Astrocyte (in vitro differentiated cells and primary cell): ENCODE results near the gene RNU2-63P. TPM values are rescaled to one million over a fixed set of nuclear protein-coding genes. Genes with fewer than 3 reads are reported as not detected.
"Not testable (repeated sequence)": the region's sequence is repeated elsewhere in the genome, so short reads cannot be mapped to it uniquely, and the experiment has no call there.

Experiments
- DNase-seq: peaks from one replicate; pipeline ENCODE4 v3.0.0-alpha.2; 2010; ENCODE audit warnings: low read depth
- FAIRE-seq: peaks from 2 replicates; lab custom pipeline; 2011; peaks lifted over from hg19 to GRCh38; lab: Jason Lieb, UNC
- H2AFZ ChIP-seq: 2 replicates; pipeline ENCODE4 v1.6.0; 2012; ENCODE audit warnings: low read depth, low read length, inconsistent platforms
- H3K27ac ChIP-seq: 2 replicates; pipeline ENCODE4 v1.5.1; 2011; ENCODE audit warnings: low read depth, low read length, inconsistent platforms
- H3K27me3 ChIP-seq: 2 replicates; pipeline ENCODE4 v1.6.0; 2011; ENCODE audit warnings: low read length, inconsistent platforms; ENCODE audit not compliant: insufficient read depth
- H3K36me3 ChIP-seq: 2 replicates; pipeline ENCODE4 v1.5.1; 2011; ENCODE audit warnings: low read length, inconsistent platforms; ENCODE audit not compliant: insufficient read depth
- H3K4me1 ChIP-seq: 2 replicates; pipeline ENCODE4 v1.5.1; 2011; ENCODE audit warnings: low read length, inconsistent platforms; ENCODE audit not compliant: insufficient read depth
- H3K4me2 ChIP-seq: 2 replicates; pipeline ENCODE4 v1.6.0; 2012; ENCODE audit warnings: low read length, inconsistent platforms
- H3K4me3 ChIP-seq: 2 replicates; pipeline ENCODE4 v1.5.1; 2011; ENCODE audit warnings: low read depth, mild to moderate bottlenecking, low read length, inconsistent platforms; ENCODE audit not compliant: insufficient read depth
- H3K79me2 ChIP-seq: 2 replicates; pipeline ENCODE4 v1.6.0; 2012; ENCODE audit warnings: mild to moderate bottlenecking, low read length, inconsistent platforms; ENCODE audit not compliant: insufficient read depth
- H3K9ac ChIP-seq: 2 replicates; pipeline ENCODE4 v1.6.0; 2012; ENCODE audit warnings: mild to moderate bottlenecking, low read length, inconsistent platforms
- H3K9me3 ChIP-seq: 2 replicates; pipeline ENCODE4 v1.5.1; 2012; ENCODE audit warnings: low read depth, mild to moderate bottlenecking, low read length, inconsistent platforms; ENCODE audit not compliant: insufficient read depth
- H4K20me1 ChIP-seq: 2 replicates; pipeline ENCODE4 v1.6.0; 2012; ENCODE audit warnings: low read length, inconsistent platforms; ENCODE audit not compliant: insufficient read depth
- H3K27ac Mint-ChIP-seq: one replicate; pipeline ENCODE4 v1.8.0; 2021; ENCODE audit warnings: mild to moderate bottlenecking, mixed read lengths; ENCODE audit not compliant: unreplicated experiment
- H3K27me3 Mint-ChIP-seq: one replicate; pipeline ENCODE4 v1.8.0; 2021; ENCODE audit warnings: low read depth, mixed read lengths; ENCODE audit not compliant: unreplicated experiment
- H3K36me3 Mint-ChIP-seq: one replicate; pipeline ENCODE4 v1.8.0; 2021; ENCODE audit warnings: low read depth, mixed read lengths; ENCODE audit not compliant: unreplicated experiment
- H3K4me1 Mint-ChIP-seq: one replicate; pipeline ENCODE4 v1.8.0; 2021; ENCODE audit warnings: low read depth, mixed read lengths; ENCODE audit not compliant: unreplicated experiment
- H3K4me3 Mint-ChIP-seq: one replicate; pipeline ENCODE4 v1.8.0; 2021; ENCODE audit warnings: mild to moderate bottlenecking, moderate library complexity, mixed read lengths; ENCODE audit not compliant: unreplicated experiment
- H3K9me3 Mint-ChIP-seq: one replicate; pipeline ENCODE4 v1.8.0; 2021; ENCODE audit warnings: mild to moderate bottlenecking, mixed read lengths; ENCODE audit not compliant: unreplicated experiment
- CTCF ChIP-seq: IDR thresholded peaks from 2 replicates; pipeline ENCODE4 v1.5.1; 2011; ENCODE audit warnings: low read depth, mild to moderate bottlenecking, inconsistent platforms, low read length, moderate library complexity; ENCODE audit not compliant: insufficient read depth
- EZH2 ChIP-seq: IDR thresholded peaks from 2 replicates; pipeline ENCODE4 v1.6.1; 2012; ENCODE audit warnings: mild to moderate bottlenecking, low read length, inconsistent platforms; ENCODE audit not compliant: insufficient read depth
- total RNA-seq: library from RNA; stranded (reverse); gene quantifications from 2 replicates; pipeline ENCODE4 v1.2.1, GENCODE V29; 2021

RNU2-63P gene
- total RNA-seq, 1 donor from 2014 or later = 4.2 TPM

DNA sequence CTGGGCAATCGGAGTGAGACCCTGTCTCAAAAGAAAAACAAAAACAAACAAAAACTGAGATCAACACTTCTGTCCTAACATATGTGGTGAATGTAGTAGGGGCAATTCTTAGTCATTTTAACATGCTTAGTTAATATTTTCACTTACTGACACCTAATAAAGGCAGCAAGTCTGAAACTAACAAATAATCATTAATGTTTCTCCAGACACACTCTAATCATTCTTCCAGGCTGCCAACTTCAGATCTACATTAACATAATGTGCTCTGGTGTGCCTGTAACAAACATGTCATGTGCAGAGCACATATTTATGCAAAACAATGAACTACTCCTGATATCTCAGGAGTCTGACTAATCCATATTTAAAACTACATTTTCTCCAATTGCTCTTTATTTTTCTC, 33.3 kb upstream of the RNU2-63P start:
- no peak overlapping the region for H3K4me2 ChIP-seq
- Mint-ChIP-seq H3K27ac (no peak overlapping the region), H3K27me3 (no peaks in the 10 kb centered on the region), H3K4me3 (no peak overlapping the region), H3K9me3 (no peaks in the 10 kb centered on the region), H3K36me3 (peaks cover 2% of the 10 kb centered on the region), H3K4me1 (peaks cover 14% of the 10 kb centered on the region)
- H3K9me3 ChIP-seq = no peaks in the 10 kb centered on the region
- H2AFZ ChIP-seq = no peak overlapping the region
- no peak overlapping the region for H3K4me3 ChIP-seq
- no peaks in the 10 kb centered on the region for H3K27me3 ChIP-seq
- no peak overlapping the region for H3K27ac ChIP-seq
- H3K79me2 ChIP-seq = peaks cover 54% of the 10 kb centered on the region
- FAIRE-seq (no peak), DNase-seq (no peak)
- H4K20me1 ChIP-seq = peaks cover 8% of the 10 kb centered on the region
- H3K36me3 ChIP-seq = peaks cover 4% of the 10 kb centered on the region
- H3K9ac ChIP-seq = no peak overlapping the region
- H3K4me1 ChIP-seq = peaks cover 9% of the 10 kb centered on the region
- TF ChIP-seq CTCF (no peak), EZH2 (no peak)

GRCh38 chr2:88048541-88048940, 32.2 kb upstream of the RNU2-63P start:
- H3K36me3 ChIP-seq = peaks cover 4% of the 10 kb centered on the region
- FAIRE-seq = no peak
- H3K4me1 Mint-ChIP-seq = peaks cover 10% of the 10 kb centered on the region
- H3K4me1 ChIP-seq = no peaks in the 10 kb centered on the region
- H3K27me3 Mint-ChIP-seq = no peaks in the 10 kb centered on the region
- H3K36me3 Mint-ChIP-seq = no peaks in the 10 kb centered on the region
- H3K4me3 Mint-ChIP-seq = no peak overlapping the region
- no peak overlapping the region for H3K27ac Mint-ChIP-seq
- H3K27me3 ChIP-seq = no peaks in the 10 kb centered on the region
- DNase-seq = no peak
- H3K4me3 ChIP-seq = no peak overlapping the region
- peaks cover 52% of the 10 kb centered on the region for H3K79me2 ChIP-seq
- H3K9me3 Mint-ChIP-seq = no peaks in the 10 kb centered on the region
- no peak for TF ChIP-seq EZH2
- no peak for TF ChIP-seq CTCF
- no peaks in the 10 kb centered on the region for H3K9me3 ChIP-seq
- no peak overlapping the region for H3K27ac ChIP-seq
- peaks cover 13% of the 10 kb centered on the region for H4K20me1 ChIP-seq
- no peak overlapping the region for H3K4me2 ChIP-seq
- H2AFZ ChIP-seq = no peak overlapping the region
- H3K9ac ChIP-seq = no peak overlapping the region

DNA sequence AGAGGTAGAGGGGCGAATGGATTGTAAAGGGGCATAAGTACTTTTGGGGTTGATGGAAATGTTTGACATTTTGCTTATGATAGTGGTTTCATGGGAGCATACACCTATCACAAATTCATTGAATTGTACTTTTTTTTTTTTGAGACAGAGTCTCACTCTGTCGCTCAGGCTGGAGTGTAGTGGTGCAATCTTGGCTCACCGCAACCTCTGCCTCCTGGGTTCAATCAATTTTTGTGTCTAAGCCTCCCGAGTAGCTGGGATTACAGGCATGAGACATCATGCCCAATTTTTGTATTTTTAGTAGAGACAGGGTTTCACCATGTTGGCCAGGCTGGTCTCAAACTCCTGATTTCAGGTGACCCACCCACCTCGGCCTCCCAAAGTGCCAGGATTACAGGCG, 29.2 kb upstream of the RNU2-63P start:
- H3K9me3 Mint-ChIP-seq = not testable (repeated sequence)

More for the DNA sequence above, 29.2 kb upstream of the RNU2-63P start:
- H3K9me3 ChIP-seq, H3K36me3 ChIP-seq, H4K20me1 ChIP-seq, H3K27me3 Mint-ChIP-seq, H2AFZ ChIP-seq, H3K4me3 ChIP-seq, H3K4me1 ChIP-seq, H3K27ac Mint-ChIP-seq, H3K4me3 Mint-ChIP-seq, H3K9ac ChIP-seq, H3K27ac ChIP-seq, H3K36me3 Mint-ChIP-seq, H3K4me2 ChIP-seq, DNase-seq, H3K27me3 ChIP-seq, FAIRE-seq: not testable (repeated sequence)
- peaks cover 28% of the 10 kb centered on the region for H3K4me1 Mint-ChIP-seq
- H3K79me2 ChIP-seq = peaks cover 37% of the 10 kb centered on the region
